Activated T-helper 1 cell treated with anti-CD3 and anti-CD28 coated beads, Interleukin-12 subunit alpha, Interleukin-12 subunit beta, Interleukin-2, Interleukin-4 antibody, amounts not matched to agents 30 ng/mL and 10 ng/mL and 1 ng/mL, durations not matched to agents 14 hours and 24 hours and 36 hours (primary cell): ENCODE results near the gene NIT1. TPM values are rescaled to one million over a fixed set of nuclear protein-coding genes. Genes with fewer than 3 reads are reported as not detected.

Source experiments
- DNase-seq: peaks from one replicate; pipeline ENCODE4 v3.0.0; 2021; ENCODE audit warnings: low spot score
- H3K27ac Mint-ChIP-seq: one replicate; pipeline ENCODE4 v1.8.0; 2021; ENCODE audit warnings: mild to moderate bottlenecking, mixed read lengths
- H3K27me3 Mint-ChIP-seq: one replicate; pipeline ENCODE4 v1.8.0; 2022; ENCODE audit warnings: mild to moderate bottlenecking, moderate library complexity, mixed read lengths; ENCODE audit not compliant: insufficient read depth
- H3K36me3 Mint-ChIP-seq: one replicate; pipeline ENCODE4 v1.8.0; 2021; ENCODE audit warnings: low read depth, mixed read lengths
- H3K4me1 Mint-ChIP-seq: one replicate; pipeline ENCODE4 v1.8.0; 2021; ENCODE audit warnings: low read depth, mixed read lengths
- H3K4me3 Mint-ChIP-seq: one replicate; pipeline ENCODE4 v1.8.0; 2021; ENCODE audit warnings: mild to moderate bottlenecking, moderate library complexity, mixed read lengths
- H3K9me3 Mint-ChIP-seq: one replicate; pipeline ENCODE4 v1.8.0; 2021; ENCODE audit warnings: mixed read lengths
- intact Hi-C: fragments of 100-400 bp; cut with micrococcal nuclease; formaldehyde crosslinking; loops from one replicate; pipeline ENCODE4 v1.15.1; 2024
- total RNA-seq: library from RNA; stranded (reverse); gene quantifications from 2 replicates; pipeline ENCODE4 v1.2.3, GENCODE V29; 2022

The NIT1 gene
- total RNA-seq, 1 donor from 2014 or later, result 51.3 TPM

GRCh38 chr1:161079436-161080110 is 38.3 kb upstream of the NIT1 start:
- Mint-ChIP-seq H3K36me3 (no peaks in the 10 kb centered on the region), H3K9me3 (no peaks in the 10 kb centered on the region), H3K27me3 (no peaks in the 10 kb centered on the region), H3K4me3 (no peak overlapping the region), H3K27ac (no peak overlapping the region), H3K4me1 (peaks cover 7% of the 10 kb centered on the region)
- DNase-seq, result no peak
- intact Hi-C loops, result no loop called here

GRCh38 chr1:161080441-161081405 is 37.2 kb upstream of the NIT1 start:
- peaks cover 7% of the 10 kb centered on the region for H3K4me1 Mint-ChIP-seq
- peak overlapping the region; percentile 12 for H3K27ac Mint-ChIP-seq
- DNase-seq, result no peak
- H3K9me3 Mint-ChIP-seq, result no peaks in the 10 kb centered on the region
- H3K27me3 Mint-ChIP-seq, result no peaks in the 10 kb centered on the region
- intact Hi-C loops, result no loop called here
- H3K36me3 Mint-ChIP-seq, result no peaks in the 10 kb centered on the region
- no peak overlapping the region for H3K4me3 Mint-ChIP-seq

- intact Hi-C loops, result no loop called here
- Mint-ChIP-seq H3K27ac (no peak overlapping the region), H3K36me3 (no peaks in the 10 kb centered on the region)
Observed at GRCh38 chr1:161081519-161081918, 36.4 kb upstream of the NIT1 start.

GRCh38 chr1:161082483-161082882 is 35.4 kb upstream of the NIT1 start:
- H3K36me3 Mint-ChIP-seq, result no peaks in the 10 kb centered on the region
- no peaks in the 10 kb centered on the region for H3K9me3 Mint-ChIP-seq
- no peak for DNase-seq
- intact Hi-C loops, result no loop called here
- H3K4me1 Mint-ChIP-seq, result peaks cover 9% of the 10 kb centered on the region
- no peak overlapping the region for H3K4me3 Mint-ChIP-seq
- H3K27ac Mint-ChIP-seq, result no peak overlapping the region
- H3K27me3 Mint-ChIP-seq, result no peaks in the 10 kb centered on the region

More at GRCh38 chr1:161081519-161081918, 36.4 kb upstream of the NIT1 start:
- no peak for DNase-seq
- H3K27me3 Mint-ChIP-seq, result no peaks in the 10 kb centered on the region
- H3K4me1 Mint-ChIP-seq, result peaks cover 7% of the 10 kb centered on the region
- H3K9me3 Mint-ChIP-seq, result no peaks in the 10 kb centered on the region
- no peak overlapping the region for H3K4me3 Mint-ChIP-seq

- Mint-ChIP-seq H3K9me3 (no peaks in the 10 kb centered on the region), H3K27me3 (no peaks in the 10 kb centered on the region), H3K27ac (no peak overlapping the region), H3K4me3 (no peak overlapping the region), H3K36me3 (no peaks in the 10 kb centered on the region), H3K4me1 (peaks cover 13% of the 10 kb centered on the region)
- DNase-seq, result no peak
- intact Hi-C loops, result no loop called here
Observed at GRCh38 chr1:161082996-161083747, 34.7 kb upstream of the NIT1 start.

- Mint-ChIP-seq H3K36me3 (no peaks in the 10 kb centered on the region), H3K4me3 (no peak overlapping the region)
- no peak for DNase-seq
Observed at GRCh38 chr1:161083748-161084596, 33.9 kb upstream of the NIT1 start.

GRCh38 chr1:161084597-161084988 is 33.3 kb upstream of the NIT1 start:
- no peak overlapping the region for H3K4me3 Mint-ChIP-seq

More at GRCh38 chr1:161083748-161084596, 33.9 kb upstream of the NIT1 start:
- intact Hi-C loops, result no loop called here
- no peaks in the 10 kb centered on the region for H3K27me3 Mint-ChIP-seq
- no peak overlapping the region for H3K27ac Mint-ChIP-seq
- H3K9me3 Mint-ChIP-seq, result no peaks in the 10 kb centered on the region
- H3K4me1 Mint-ChIP-seq, result peaks cover 13% of the 10 kb centered on the region

GRCh38 chr1:161085165-161085564 is 32.7 kb upstream of the NIT1 start:
- no peak overlapping the region for H3K27ac Mint-ChIP-seq
- H3K9me3 Mint-ChIP-seq, result no peaks in the 10 kb centered on the region
- intact Hi-C loops, result no loop called here
- DNase-seq, result no peak
- H3K36me3 Mint-ChIP-seq, result no peaks in the 10 kb centered on the region
- no peak overlapping the region for H3K4me3 Mint-ChIP-seq
- peaks cover 13% of the 10 kb centered on the region for H3K4me1 Mint-ChIP-seq
- no peaks in the 10 kb centered on the region for H3K27me3 Mint-ChIP-seq

More at GRCh38 chr1:161084597-161084988, 33.3 kb upstream of the NIT1 start:
- Mint-ChIP-seq H3K27ac (no peak overlapping the region), H3K4me1 (peaks cover 13% of the 10 kb centered on the region), H3K36me3 (no peaks in the 10 kb centered on the region), H3K9me3 (no peaks in the 10 kb centered on the region), H3K27me3 (no peaks in the 10 kb centered on the region)
- intact Hi-C loops, result no loop called here
- no peak for DNase-seq

- H3K27ac Mint-ChIP-seq, result no peak overlapping the region
- peaks cover 18% of the 10 kb centered on the region for H3K4me1 Mint-ChIP-seq
- intact Hi-C loops, result no loop called here
- no peaks in the 10 kb centered on the region for H3K9me3 Mint-ChIP-seq
- H3K4me3 Mint-ChIP-seq, result no peak overlapping the region
- DNase-seq, result no peak
- H3K27me3 Mint-ChIP-seq, result no peaks in the 10 kb centered on the region
- no peaks in the 10 kb centered on the region for H3K36me3 Mint-ChIP-seq
Observed at GRCh38 chr1:161086457-161086856, 31.4 kb upstream of the NIT1 start.

- Mint-ChIP-seq H3K9me3 (no peaks in the 10 kb centered on the region), H3K36me3 (no peaks in the 10 kb centered on the region), H3K27me3 (no peaks in the 10 kb centered on the region), H3K27ac (no peak overlapping the region), H3K4me1 (peaks cover 40% of the 10 kb centered on the region), H3K4me3 (no peak overlapping the region)
- no peak for DNase-seq
- intact Hi-C loops, result no loop called here
Observed at GRCh38 chr1:161088587-161089110, 29.3 kb upstream of the NIT1 start.

- H3K9me3 Mint-ChIP-seq, result no peaks in the 10 kb centered on the region
- intact Hi-C loops, result no loop called here
- H3K4me3 Mint-ChIP-seq, result no peak within 1 kb of the TSS
- no peak within 1 kb of the TSS for H3K27ac Mint-ChIP-seq
- H3K4me1 Mint-ChIP-seq, result peaks cover 42% of the 10 kb centered on the region
- H3K36me3 Mint-ChIP-seq, result no peaks in the 10 kb centered on the region
- no peak for DNase-seq
- peaks cover 2% of the 10 kb centered on the region for H3K27me3 Mint-ChIP-seq
Observed at GRCh38 chr1:161089251-161089924, 28.5 kb upstream of the NIT1 start, which contains the start of gene NECTIN4. Gene NECTIN4, minus strand, starts transcription at chr1:161089558. Its CDS starts 262 bp downstream, at chr1:161089296.
